Tibial nerve (tissue), 4 donors: ENCODE data around the gene BOD1L1.

Source experiments
- CTCF ChIP-seq, 5 experiments: fragments of 200-600 bp in 3 of 5; fragments of 450-650 bp in 2 of 5; sonication (generic) in 3 of 5; IDR thresholded peaks; one replicate each; pipeline ENCODE4 v1.5.1; 2016 to 2019; ENCODE audit warnings: antibody characterized with exemption in 5 of 5, mild to moderate bottlenecking in 3 of 5, moderate library complexity in 2 of 5
- EP300 ChIP-seq, 2 donors: sonication (generic); formaldehyde crosslinking; IDR thresholded peaks; one replicate each; pipeline ENCODE4 v1.6.1; 2017; ENCODE audit warnings: antibody characterized with exemption in 2 of 2, mild to moderate bottlenecking in 1 of 2
- POLR2A ChIP-seq, 2 donors: fragments of 450-650 bp; IDR thresholded peaks; one replicate each; pipeline ENCODE4 v1.6.1; 2017; ENCODE audit warnings: antibody characterized with exemption in 2 of 2, mild to moderate bottlenecking in 2 of 2, moderate library complexity in 2 of 2

GRCh38 chr4:13611283-13611842, 16.2 kb downstream of the BOD1L1 start:
- TF ChIP-seq CTCF (IDR thresholded peaks at IDR 0.05): no peak
- no peak for TF ChIP-seq EP300 (IDR thresholded peaks at IDR 0.05)
- TF ChIP-seq POLR2A (IDR thresholded peaks at IDR 0.05): no peak
